Vagina (tissue), 2 donors: ENCODE data around the gene RGL1. TPM values are rescaled to one million over a fixed set of nuclear protein-coding genes. Genes with fewer than 3 reads are reported as not detected.
A peak's percentile ranks its signal among the peaks of the same experiment; 100 is the strongest.

Experiments
- DNase-seq, 2 donors: peaks; one replicate each; pipeline ENCODE4 v3.0.0-alpha.2; 2017; ENCODE audit errors: extremely low spot score in 2 of 2
- H3K27ac ChIP-seq: fragments of 200-600 bp; sonication (generic); one replicate; pipeline ENCODE4 v1.5.1; 2019
- H3K27me3 ChIP-seq: fragments of 200-600 bp; sonication (generic); one replicate; pipeline ENCODE4 v1.5.1; 2019
- H3K36me3 ChIP-seq, 2 donors: fragments of 200-600 bp; sonication (generic); one replicate each; pipeline ENCODE4 v1.5.1; 2017 to 2019
- H3K4me1 ChIP-seq: fragments of 200-600 bp; sonication (generic); one replicate; pipeline ENCODE4 v1.5.1; 2019
- H3K4me3 ChIP-seq, 2 donors: fragments of 200-600 bp; sonication (generic); 1 replicate in 1 of 2; 2 replicates in 1 of 2; pipeline ENCODE4 v1.5.1; 2016 to 2019
- H3K9me3 ChIP-seq: fragments of 200-600 bp; sonication (generic); one replicate; pipeline ENCODE4 v1.5.1; 2019
- CTCF ChIP-seq, 3 experiments: fragments of 450-650 bp in 2 of 3; fragments of 200-600 bp in 1 of 3; sonication (generic) in 1 of 3; IDR thresholded peaks; one replicate each; pipeline ENCODE4 v1.5.1; 2017 to 2019; ENCODE audit warnings: antibody characterized with exemption in 3 of 3, mild to moderate bottlenecking in 2 of 3, moderate library complexity in 2 of 3
- POLR2A ChIP-seq, 2 donors: fragments of 450-650 bp; IDR thresholded peaks; one replicate each; pipeline ENCODE4 v1.6.1; 2017; ENCODE audit warnings: antibody characterized with exemption in 2 of 2, mild to moderate bottlenecking in 2 of 2, moderate library complexity in 2 of 2
- POLR2AphosphoS5 ChIP-seq, 2 donors: sonication (generic); formaldehyde crosslinking; IDR thresholded peaks; one replicate each; pipeline ENCODE4 v1.9.0; 2017; ENCODE audit warnings: antibody characterized with exemption in 2 of 2, mild to moderate bottlenecking in 2 of 2, low read depth in 1 of 2; ENCODE audit not compliant: insufficient read depth in 1 of 2
- intact Hi-C: fragments of 100-400 bp; cut with DNase I; formaldehyde crosslinking; loops from one replicate; pipeline ENCODE4 v1.15.1; 2023
- total RNA-seq: library from RNA; depleted of rRNA; stranded (reverse); fragments of >200 nt; gene quantifications from one replicate; pipeline ENCODE4 v1.2.3, GENCODE V29; 2016

RGL1 gene
- total RNA-seq, 1 donor from 2014 or later: 23.1 TPM

- peaks cover 0 to 10% of the 10 kb centered on the region in 2 donors for H3K36me3 ChIP-seq
- DNase-seq: peak in 1 of 2 donors; percentile 94
- intact Hi-C loops: loop anchor here (2.0 kb wide), 1 partner anchor 261 kb away; no protein-coding TSS in a partner anchor
- H3K27ac ChIP-seq: peak overlapping the region; percentile 64
- TF ChIP-seq POLR2AphosphoS5 (IDR thresholded peaks at IDR 0.05; ENCODE audit: insufficient read depth in 1 of 2, low read depth in 1 of 2): peak in 1 of 2 donors; percentile 73
- peak; percentile 86 to 95 (median 92) for TF ChIP-seq CTCF (IDR thresholded peaks at IDR 0.05)
- TF ChIP-seq POLR2A (IDR thresholded peaks at IDR 0.05): no peak
- H3K4me1 ChIP-seq: peaks cover 12% of the 10 kb centered on the region
- no peaks in the 10 kb centered on the region for H3K9me3 ChIP-seq
- no peak overlapping the region for H3K4me3 ChIP-seq
- no peaks in the 10 kb centered on the region for H3K27me3 ChIP-seq
Observed at GRCh38 chr1:183915625-183916510, 110.9 kb downstream of the RGL1 start.

- TF ChIP-seq POLR2AphosphoS5 (IDR thresholded peaks at IDR 0.05; ENCODE audit: insufficient read depth in 1 of 2, low read depth in 1 of 2): no peak
- no peak for TF ChIP-seq POLR2A (IDR thresholded peaks at IDR 0.05)
- TF ChIP-seq CTCF (IDR thresholded peaks at IDR 0.05): no peak
- H3K27me3 ChIP-seq: no peaks in the 10 kb centered on the region
- no peak overlapping the region for H3K4me3 ChIP-seq
- no peak overlapping the region for H3K27ac ChIP-seq
- peaks cover 0 to 10% of the 10 kb centered on the region in 2 donors for H3K36me3 ChIP-seq
- no peak for DNase-seq
- peaks cover 12% of the 10 kb centered on the region for H3K4me1 ChIP-seq
- no peaks in the 10 kb centered on the region for H3K9me3 ChIP-seq
- intact Hi-C loops: no loop called here
Observed at GRCh38 chr1:183916574-183916973, 111.7 kb downstream of the RGL1 start.

GRCh38 chr1:183918589-183918988 lies 113.7 kb downstream of the RGL1 start:
- TF ChIP-seq POLR2AphosphoS5 (IDR thresholded peaks at IDR 0.05; ENCODE audit: insufficient read depth in 1 of 2, low read depth in 1 of 2) (no peak), POLR2A (IDR thresholded peaks at IDR 0.05) (no peak), CTCF (IDR thresholded peaks at IDR 0.05) (no peak)
- Histone ChIP-seq H3K36me3 (peaks cover 0 to 12% of the 10 kb centered on the region in 2 donors), H3K27me3 (no peaks in the 10 kb centered on the region), H3K27ac (no peak overlapping the region), H3K9me3 (no peaks in the 10 kb centered on the region), H3K4me1 (peaks cover 12% of the 10 kb centered on the region), H3K4me3 (no peak overlapping the region)
- no peak for DNase-seq
- intact Hi-C loops: no loop called here

- Histone ChIP-seq H3K27ac (no peak overlapping the region), H3K4me1 (peaks cover 8% of the 10 kb centered on the region), H3K36me3 (peaks cover 0 to 19% of the 10 kb centered on the region in 2 donors), H3K27me3 (no peaks in the 10 kb centered on the region), H3K9me3 (no peaks in the 10 kb centered on the region), H3K4me3 (no peak overlapping the region)
- no peak for DNase-seq
- intact Hi-C loops: loop anchor here (10.0 kb wide), 1 partner anchor 774 kb away; no protein-coding TSS in a partner anchor
- TF ChIP-seq POLR2A (IDR thresholded peaks at IDR 0.05) (no peak), CTCF (IDR thresholded peaks at IDR 0.05) (no peak), POLR2AphosphoS5 (IDR thresholded peaks at IDR 0.05; ENCODE audit: insufficient read depth in 1 of 2, low read depth in 1 of 2) (no peak)
Observed at GRCh38 chr1:183920651-183921050, 115.7 kb downstream of the RGL1 start.

- no peak for DNase-seq
- H3K27me3 ChIP-seq: no peaks in the 10 kb centered on the region
- H3K9me3 ChIP-seq: no peaks in the 10 kb centered on the region
- H3K4me3 ChIP-seq: no peak overlapping the region
- no peaks in the 10 kb centered on the region for H3K4me1 ChIP-seq
- no peak for TF ChIP-seq POLR2AphosphoS5 (IDR thresholded peaks at IDR 0.05; ENCODE audit: insufficient read depth in 1 of 2, low read depth in 1 of 2)
- no peak for TF ChIP-seq POLR2A (IDR thresholded peaks at IDR 0.05)
- TF ChIP-seq CTCF (IDR thresholded peaks at IDR 0.05): no peak
- intact Hi-C loops: loop anchor here (10.0 kb wide), 1 partner anchor 773 kb away; no protein-coding TSS in a partner anchor
- no peak overlapping the region for H3K27ac ChIP-seq
- H3K36me3 ChIP-seq: peaks cover 0 to 19% of the 10 kb centered on the region in 2 donors
Observed at GRCh38 chr1:183922197-183922596, 117.3 kb downstream of the RGL1 start.
